ENCODE results near the gene ZMAT5.

The ZMAT5 gene

DNA sequence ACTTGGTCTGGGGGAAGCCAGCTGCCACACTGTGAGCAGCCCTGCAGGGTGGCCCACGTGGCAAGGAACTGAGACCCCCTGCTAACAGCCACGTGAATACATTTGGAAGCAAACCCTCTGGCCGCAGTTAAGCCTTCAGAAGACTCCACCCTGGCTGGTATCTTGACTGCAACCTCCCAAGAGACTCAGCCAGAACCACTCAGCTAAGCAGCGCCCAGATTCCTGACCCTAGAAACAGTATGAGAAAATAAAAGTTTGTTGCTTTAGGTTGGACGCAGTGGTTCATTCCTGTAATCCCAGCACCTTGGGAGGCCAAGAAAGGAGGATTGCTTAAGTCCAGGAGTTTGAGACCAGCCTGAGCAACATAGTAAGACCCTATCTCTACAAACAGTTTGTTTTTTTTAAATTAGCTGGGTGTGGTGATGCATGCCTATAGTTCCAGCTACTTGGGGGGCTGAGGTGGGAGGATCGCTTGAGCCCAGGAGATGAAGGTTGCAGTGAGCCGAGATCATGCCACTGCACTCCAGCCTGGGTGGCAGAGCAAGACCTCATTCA lies 8.7 kb downstream of the ZMAT5 start:
- no peak overlapping the region for H3K9ac ChIP-seq (ENCODE audit: low read length)
- no peaks in the 10 kb centered on the region for H3K9me3 ChIP-seq (ENCODE audit: low read length)
- H3K4me1 ChIP-seq (ENCODE audit: insufficient read depth, low read length, severe bottlenecking) = no peaks in the 10 kb centered on the region
- H3K27ac ChIP-seq (ENCODE audit: low read depth, low read length, poor library complexity, severe bottlenecking) = no peak overlapping the region
- no peak overlapping the region for H3K4me3 ChIP-seq (ENCODE audit: low read depth, low read length, poor library complexity, severe bottlenecking)
- H3F3A ChIP-seq (ENCODE audit: insufficient read depth, low read length) = no peaks in the 10 kb centered on the region
- no peak overlapping the region for H3K4me2 ChIP-seq (ENCODE audit: low read length)
- H3K9me2 ChIP-seq (ENCODE audit: low read depth, low read length) = no peaks in the 10 kb centered on the region
- no peaks in the 10 kb centered on the region for H3K79me2 ChIP-seq (ENCODE audit: insufficient read depth, low read length)
- no peaks in the 10 kb centered on the region for H3K36me3 ChIP-seq (ENCODE audit: insufficient read depth, low read length)
- H4K20me1 ChIP-seq (ENCODE audit: insufficient read depth, low read length) = no peaks in the 10 kb centered on the region
- TF ChIP-seq EZH2 (IDR thresholded peaks at IDR 0.05; ENCODE audit: borderline replicate concordance, low read length) = no peak
- TF ChIP-seq, protein P1, sequence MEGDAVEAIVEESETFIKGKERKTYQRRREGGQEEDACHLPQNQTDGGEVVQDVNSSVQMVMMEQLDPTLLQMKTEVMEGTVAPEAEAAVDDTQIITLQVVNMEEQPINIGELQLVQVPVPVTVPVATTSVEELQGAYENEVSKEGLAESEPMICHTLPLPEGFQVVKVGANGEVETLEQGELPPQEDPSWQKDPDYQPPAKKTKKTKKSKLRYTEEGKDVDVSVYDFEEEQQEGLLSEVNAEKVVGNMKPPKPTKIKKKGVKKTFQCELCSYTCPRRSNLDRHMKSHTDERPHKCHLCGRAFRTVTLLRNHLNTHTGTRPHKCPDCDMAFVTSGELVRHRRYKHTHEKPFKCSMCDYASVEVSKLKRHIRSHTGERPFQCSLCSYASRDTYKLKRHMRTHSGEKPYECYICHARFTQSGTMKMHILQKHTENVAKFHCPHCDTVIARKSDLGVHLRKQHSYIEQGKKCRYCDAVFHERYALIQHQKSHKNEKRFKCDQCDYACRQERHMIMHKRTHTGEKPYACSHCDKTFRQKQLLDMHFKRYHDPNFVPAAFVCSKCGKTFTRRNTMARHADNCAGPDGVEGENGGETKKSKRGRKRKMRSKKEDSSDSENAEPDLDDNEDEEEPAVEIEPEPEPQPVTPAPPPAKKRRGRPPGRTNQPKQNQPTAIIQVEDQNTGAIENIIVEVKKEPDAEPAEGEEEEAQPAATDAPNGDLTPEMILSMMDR (IDR thresholded peaks at IDR 0.05; ENCODE audit: low read length) = no peak
- no peaks in the 10 kb centered on the region for H3K27me3 ChIP-seq (ENCODE audit: insufficient read depth, low read length)
- no peak overlapping the region for H2AFZ ChIP-seq (ENCODE audit: low read length)

DNA sequence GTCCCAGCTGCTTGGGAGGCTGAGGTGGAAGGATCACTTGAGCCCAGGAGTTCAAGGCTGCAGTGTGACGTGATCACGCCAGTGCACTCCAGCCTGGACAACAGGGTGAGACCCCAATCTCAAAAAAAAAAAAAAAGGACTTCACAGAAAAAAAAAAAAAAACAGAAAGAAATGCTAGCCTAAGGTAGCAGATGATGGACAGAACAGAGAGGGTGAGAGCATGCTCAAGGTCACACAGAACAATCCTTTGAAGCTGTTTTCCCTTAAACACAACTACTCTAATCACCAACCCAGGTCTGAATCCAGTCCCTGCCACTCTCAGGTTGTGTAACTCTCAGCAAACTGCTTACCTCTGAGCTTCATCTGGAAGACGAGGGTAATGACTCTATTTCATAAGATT lies 9.7 kb downstream of the ZMAT5 start:
- H3K9ac ChIP-seq (ENCODE audit: low read length) = no peak overlapping the region
- H3K4me2 ChIP-seq (ENCODE audit: low read length) = no peak overlapping the region
- no peaks in the 10 kb centered on the region for H3K4me1 ChIP-seq (ENCODE audit: insufficient read depth, low read length, severe bottlenecking)
- no peak overlapping the region for H3K4me3 ChIP-seq (ENCODE audit: low read depth, low read length, poor library complexity, severe bottlenecking)
- no peaks in the 10 kb centered on the region for H3K79me2 ChIP-seq (ENCODE audit: insufficient read depth, low read length)
- no peak overlapping the region for H3K27ac ChIP-seq (ENCODE audit: low read depth, low read length, poor library complexity, severe bottlenecking)
- H2AFZ ChIP-seq (ENCODE audit: low read length) = no peak overlapping the region
- H3K9me3 ChIP-seq (ENCODE audit: low read length) = no peaks in the 10 kb centered on the region
- H4K20me1 ChIP-seq (ENCODE audit: insufficient read depth, low read length) = no peaks in the 10 kb centered on the region
- H3K27me3 ChIP-seq (ENCODE audit: insufficient read depth, low read length) = no peaks in the 10 kb centered on the region
- no peaks in the 10 kb centered on the region for H3F3A ChIP-seq (ENCODE audit: insufficient read depth, low read length)
- no peaks in the 10 kb centered on the region for H3K9me2 ChIP-seq (ENCODE audit: low read depth, low read length)
- H3K36me3 ChIP-seq (ENCODE audit: insufficient read depth, low read length) = no peaks in the 10 kb centered on the region
- TF ChIP-seq, protein P1 (IDR thresholded peaks at IDR 0.05; ENCODE audit: low read length) = no peak
- no peak for TF ChIP-seq EZH2 (IDR thresholded peaks at IDR 0.05; ENCODE audit: borderline replicate concordance, low read length)

GRCh38 chr22:29756341-29756740 lies 10.5 kb downstream of the ZMAT5 start:
- Histone ChIP-seq H3K4me3 (ENCODE audit: low read depth, low read length, poor library complexity, severe bottlenecking) (no peak overlapping the region), H3K4me2 (ENCODE audit: low read length) (no peak overlapping the region), H3K27ac (ENCODE audit: low read depth, low read length, poor library complexity, severe bottlenecking) (no peak overlapping the region), H3K36me3 (ENCODE audit: insufficient read depth, low read length) (no peaks in the 10 kb centered on the region), H3K9me3 (ENCODE audit: low read length) (no peaks in the 10 kb centered on the region), H4K20me1 (ENCODE audit: insufficient read depth, low read length) (no peaks in the 10 kb centered on the region), H3F3A (ENCODE audit: insufficient read depth, low read length) (no peaks in the 10 kb centered on the region), H3K4me1 (ENCODE audit: insufficient read depth, low read length, severe bottlenecking) (no peaks in the 10 kb centered on the region), H2AFZ (ENCODE audit: low read length) (no peak overlapping the region), H3K79me2 (ENCODE audit: insufficient read depth, low read length) (no peaks in the 10 kb centered on the region), H3K9ac (ENCODE audit: low read length) (no peak overlapping the region), H3K27me3 (ENCODE audit: insufficient read depth, low read length) (no peaks in the 10 kb centered on the region), H3K9me2 (ENCODE audit: low read depth, low read length) (no peaks in the 10 kb centered on the region)
- TF ChIP-seq, protein P1 (IDR thresholded peaks at IDR 0.05; ENCODE audit: low read length) = no peak
- TF ChIP-seq EZH2 (IDR thresholded peaks at IDR 0.05; ENCODE audit: borderline replicate concordance, low read length) = no peak

All from OCI-LY1 (cell line).